HG03457 (cell line): Measurements from ENCODE around the gene GNB2.
A peak's percentile ranks its signal among the peaks of the same experiment; 100 is the strongest.

Source experiments
- ATAC-seq: cut with Tn5 transposase; IDR thresholded peaks from one replicate; pipeline ENCODE4 v1.9.1; 2021; ENCODE audit warnings: moderate number of reproducible peaks; ENCODE audit not compliant: unreplicated experiment

GNB2 gene

GRCh38 chr7:100673302-100673941, at the start of gene GNB2:
TSS of gene GNB2 (plus strand) at chr7:100673740. CDS start at chr7:100676266, 2,526 bp downstream.
- ATAC-seq = peak; percentile 53

GRCh38 chr7:100623951-100624824, 49.4 kb upstream of the GNB2 start:
- ATAC-seq = no peak

GRCh38 chr7:100626055-100626454, 47.5 kb upstream of the GNB2 start:
- no peak for ATAC-seq

GRCh38 chr7:100626530-100627237, 46.9 kb upstream of the GNB2 start:
- no peak for ATAC-seq

GRCh38 chr7:100627238-100627549, 46.3 kb upstream of the GNB2 start:
- no peak for ATAC-seq

GRCh38 chr7:100629117-100629716, 44.3 kb upstream of the GNB2 start:
- no peak for ATAC-seq

- no peak for ATAC-seq
These were observed 43.5 kb upstream of the GNB2 start for GRCh38 chr7:100630066-100630465.

- no peak for ATAC-seq
These were observed 40.4 kb upstream of the GNB2 start for GRCh38 chr7:100632951-100633717.

GRCh38 chr7:100639995-100640516, 33.5 kb upstream of the GNB2 start:
- no peak for ATAC-seq

- ATAC-seq = no peak
These were observed 32.8 kb upstream of the GNB2 start for GRCh38 chr7:100640517-100641440.

- ATAC-seq = no peak
These were observed 32.1 kb upstream of the GNB2 start, which contains the start of gene TFR2 for GRCh38 chr7:100641463-100641859. TSS of gene TFR2 (minus strand) at chr7:100641552. CDS start at chr7:100641509, 43 bp downstream.

GRCh38 chr7:100641860-100642533, 31.5 kb upstream of the GNB2 start:
- ATAC-seq = no peak

- no peak for ATAC-seq
These were observed 31.0 kb upstream of the GNB2 start for GRCh38 chr7:100642534-100642907.

- ATAC-seq = no peak
These were observed 23.5 kb upstream of the GNB2 start for GRCh38 chr7:100649826-100650565.

GRCh38 chr7:100654908-100655831, 18.4 kb upstream of the GNB2 start:
- ATAC-seq = no peak

- ATAC-seq = no peak
These were observed 17.4 kb upstream of the GNB2 start, which contains the start of gene ACTL6B for GRCh38 chr7:100655908-100656674. TSS of gene ACTL6B (minus strand) at chr7:100656448. CDS start at chr7:100656354, 94 bp downstream.
